HG03135 (cell line): ENCODE data around the gene ASMTL.
A peak's percentile ranks its signal among the peaks of the same experiment; 100 is the strongest.
"Not testable (repeated sequence)": the region's sequence is repeated elsewhere in the genome, so short reads cannot be mapped to it uniquely, and the experiment has no call there.

Experiments
- ATAC-seq: cut with Tn5 transposase; IDR thresholded peaks from one replicate; pipeline ENCODE4 v1.9.1; 2021; ENCODE audit warnings: mild to moderate bottlenecking, moderate library complexity; ENCODE audit not compliant: unreplicated experiment

The ASMTL gene

GRCh38 chrX:1416327-1416784 lies 36.4 kb downstream of the ASMTL start:
- no peak for ATAC-seq

DNA sequence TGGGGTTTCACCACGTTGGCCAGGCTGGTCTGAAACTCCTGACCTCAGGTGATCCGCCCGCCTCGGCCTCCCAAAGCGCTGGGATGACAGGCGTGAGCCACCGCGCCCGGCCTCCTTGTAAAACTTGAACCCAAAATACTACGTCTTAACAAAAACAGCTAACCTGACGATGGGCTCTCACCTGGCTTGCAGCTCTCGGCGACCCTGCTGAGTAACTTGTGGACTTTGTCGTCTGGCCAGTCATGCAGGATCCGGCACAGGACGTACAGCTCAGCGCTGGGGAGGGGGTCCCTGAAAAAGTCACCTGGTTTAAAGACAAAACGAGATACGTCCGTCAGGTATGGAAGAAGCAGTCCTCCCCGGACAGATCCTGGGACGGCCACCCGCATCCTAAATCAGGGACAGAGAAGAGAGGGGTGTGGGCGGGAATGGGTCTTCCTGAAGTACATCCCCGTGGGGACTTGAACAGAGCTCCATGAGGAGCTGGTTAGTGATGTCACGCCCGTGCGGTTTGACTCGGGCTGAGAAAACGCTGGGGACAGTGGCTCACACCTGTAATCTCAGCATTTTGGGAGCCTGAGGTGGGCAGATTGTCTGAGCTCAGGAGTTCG lies 40.1 kb downstream of the ASMTL start:
- ATAC-seq: no peak

GRCh38 chrX:1411326-1411725 lies 41.4 kb downstream of the ASMTL start:
- no peak for ATAC-seq

GRCh38 chrX:1407035-1407434 lies 45.7 kb downstream of the ASMTL start:
- no peak for ATAC-seq

- not testable (repeated sequence) for ATAC-seq
These were observed 46.9 kb downstream of the ASMTL start for GRCh38 chrX:1405769-1406168.

- not testable (repeated sequence) for ATAC-seq
These were observed 48.8 kb downstream of the ASMTL start for GRCh38 chrX:1403867-1404266.

- no peak for ATAC-seq
These were observed 49.5 kb downstream of the ASMTL start for GRCh38 chrX:1403228-1403627.

- ATAC-seq: no peak
These were observed 50.9 kb downstream of the ASMTL start for GRCh38 chrX:1401611-1402430.

DNA sequence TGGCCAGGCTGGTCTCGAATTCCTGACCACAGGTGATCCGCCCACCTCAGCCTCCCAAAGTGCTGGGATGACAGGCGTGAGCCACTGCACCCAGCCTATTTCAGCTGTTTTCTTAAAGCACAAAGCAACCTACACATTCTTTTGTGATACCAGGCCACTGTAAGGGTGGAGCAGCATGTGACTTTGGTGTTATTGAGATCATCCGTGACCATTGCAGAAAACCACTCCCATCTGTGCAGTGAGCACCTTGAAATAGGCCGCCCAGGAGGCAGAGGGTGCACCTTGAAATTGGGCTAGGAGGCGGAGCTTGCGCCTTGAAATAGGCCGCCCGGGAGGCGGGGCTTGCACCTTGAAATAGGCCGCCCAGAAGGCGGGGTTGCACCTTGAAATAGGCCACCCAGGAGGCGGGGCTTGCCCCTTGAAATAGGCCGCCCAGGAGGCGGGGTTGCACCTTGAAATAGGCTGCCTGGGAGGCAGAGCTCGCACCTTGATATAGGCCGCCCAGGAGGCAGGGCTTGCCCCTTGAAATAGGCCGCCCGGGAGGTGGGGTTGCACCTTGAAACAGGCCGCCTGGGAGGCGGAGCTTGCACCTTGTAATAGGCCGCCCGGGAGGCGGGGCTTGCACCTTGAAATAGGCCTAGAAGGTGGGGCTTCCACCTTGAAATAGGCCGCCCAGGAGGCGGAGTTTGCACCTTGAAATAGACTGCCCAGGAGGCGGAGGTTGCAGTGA lies 51.8 kb downstream of the ASMTL start:
- no peak for ATAC-seq

DNA sequence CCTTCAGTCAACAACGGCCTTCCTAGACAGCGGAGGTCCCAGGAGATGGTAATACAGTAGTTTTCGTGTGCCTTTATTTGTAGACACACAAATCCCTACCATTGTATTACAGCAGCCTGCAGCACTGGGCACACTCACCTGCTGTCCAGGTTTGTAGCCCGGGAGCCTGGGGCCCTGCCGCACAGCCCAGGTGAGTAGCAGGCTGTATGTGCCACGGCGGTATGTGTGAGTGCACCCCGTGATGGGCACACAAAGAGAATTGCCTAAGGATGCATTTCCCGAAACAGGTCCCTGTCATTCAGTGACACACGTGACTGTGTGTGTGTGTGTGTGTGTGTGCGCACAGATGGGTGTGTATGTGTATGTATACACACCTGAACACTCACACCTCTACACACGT lies 52.7 kb downstream of the ASMTL start:
- ATAC-seq: no peak

GRCh38 chrX:1398431-1399340 lies 54.0 kb downstream of the ASMTL start:
- ATAC-seq: no peak

DNA sequence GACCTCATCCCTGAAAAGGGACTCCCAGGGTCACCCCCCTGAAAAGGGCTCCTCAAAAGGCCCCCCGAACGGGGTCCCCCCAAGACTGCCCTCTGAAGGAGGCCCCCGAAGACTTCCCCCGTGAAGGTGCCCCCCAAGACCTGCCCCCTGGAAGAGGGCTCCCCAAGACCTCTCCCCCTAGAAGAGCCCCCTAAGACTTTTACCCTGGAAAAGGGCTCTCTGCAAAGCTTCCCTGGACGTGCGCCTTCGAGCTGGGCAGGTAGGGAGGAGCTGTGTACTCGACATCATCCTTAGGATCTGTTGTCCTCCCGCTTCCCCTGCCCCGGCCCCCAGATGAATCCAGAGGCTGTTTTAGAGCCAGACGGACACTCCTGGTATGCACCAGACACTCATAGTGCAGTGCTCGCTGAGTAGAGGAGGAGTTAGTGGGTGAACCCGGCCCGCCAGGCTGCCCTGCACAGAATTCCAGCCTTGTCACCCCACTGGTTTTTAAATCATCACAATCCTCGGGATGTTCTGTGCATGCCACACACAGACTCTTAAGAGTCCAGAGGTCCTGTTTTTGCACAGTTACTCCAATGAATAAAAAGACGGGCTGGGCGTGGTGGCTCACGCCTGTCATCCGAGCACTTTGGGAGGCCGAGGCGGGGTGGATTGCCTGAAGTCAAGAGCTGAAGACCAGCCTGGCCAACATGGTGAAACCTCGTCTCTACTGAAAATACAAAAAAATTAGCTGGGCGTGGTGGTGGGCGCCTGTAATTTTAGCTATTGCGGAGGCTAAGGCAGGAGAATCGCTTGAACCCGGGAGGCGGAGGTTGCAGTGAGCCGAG lies 55.1 kb downstream of the ASMTL start:
- no peak for ATAC-seq

DNA sequence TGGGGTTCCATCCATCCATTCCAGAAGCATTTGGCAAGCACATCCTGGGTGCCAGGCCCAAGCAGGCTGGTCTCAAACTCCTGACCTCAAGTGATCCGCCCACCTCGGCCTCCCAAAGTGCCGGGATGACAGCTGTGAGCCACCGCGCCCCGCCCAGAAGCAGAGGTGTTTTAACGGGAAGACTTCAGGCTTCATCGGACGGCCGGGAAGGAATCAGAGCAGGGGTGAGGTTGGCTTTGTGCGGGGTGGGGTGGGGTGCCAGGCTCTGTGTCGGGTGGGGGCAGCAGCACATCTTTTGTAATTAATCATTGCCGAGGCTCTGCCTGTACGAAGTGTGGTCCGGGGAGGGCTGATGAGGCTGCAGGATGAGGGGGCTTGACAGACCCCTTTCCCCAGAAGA lies 55.7 kb downstream of the ASMTL start:
- no peak for ATAC-seq

DNA sequence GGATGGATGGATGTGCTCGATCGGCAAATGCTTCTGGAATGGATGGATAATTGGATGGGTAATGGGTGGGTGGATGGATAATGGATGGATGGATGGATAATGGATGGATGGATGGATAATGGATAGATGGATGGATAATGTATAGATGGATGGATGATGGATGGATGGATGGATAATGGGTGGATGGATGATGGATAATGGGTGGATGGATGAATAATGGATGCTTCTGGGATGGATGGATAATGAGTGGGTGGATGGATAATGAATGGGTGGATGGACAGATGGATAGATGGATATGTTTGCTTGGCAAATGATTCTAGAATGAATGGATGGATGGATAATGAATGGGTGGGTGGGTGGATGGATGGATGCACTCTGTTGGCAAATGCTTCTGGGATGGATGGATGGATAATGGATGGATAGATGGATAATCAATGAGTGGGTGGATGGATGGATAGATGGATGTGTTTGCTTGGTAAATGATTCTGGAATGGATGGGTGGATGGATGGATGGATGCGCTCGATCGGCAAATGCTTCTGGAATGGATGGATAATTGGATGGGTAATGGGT lies 57.0 kb downstream of the ASMTL start:
- ATAC-seq: no peak

DNA sequence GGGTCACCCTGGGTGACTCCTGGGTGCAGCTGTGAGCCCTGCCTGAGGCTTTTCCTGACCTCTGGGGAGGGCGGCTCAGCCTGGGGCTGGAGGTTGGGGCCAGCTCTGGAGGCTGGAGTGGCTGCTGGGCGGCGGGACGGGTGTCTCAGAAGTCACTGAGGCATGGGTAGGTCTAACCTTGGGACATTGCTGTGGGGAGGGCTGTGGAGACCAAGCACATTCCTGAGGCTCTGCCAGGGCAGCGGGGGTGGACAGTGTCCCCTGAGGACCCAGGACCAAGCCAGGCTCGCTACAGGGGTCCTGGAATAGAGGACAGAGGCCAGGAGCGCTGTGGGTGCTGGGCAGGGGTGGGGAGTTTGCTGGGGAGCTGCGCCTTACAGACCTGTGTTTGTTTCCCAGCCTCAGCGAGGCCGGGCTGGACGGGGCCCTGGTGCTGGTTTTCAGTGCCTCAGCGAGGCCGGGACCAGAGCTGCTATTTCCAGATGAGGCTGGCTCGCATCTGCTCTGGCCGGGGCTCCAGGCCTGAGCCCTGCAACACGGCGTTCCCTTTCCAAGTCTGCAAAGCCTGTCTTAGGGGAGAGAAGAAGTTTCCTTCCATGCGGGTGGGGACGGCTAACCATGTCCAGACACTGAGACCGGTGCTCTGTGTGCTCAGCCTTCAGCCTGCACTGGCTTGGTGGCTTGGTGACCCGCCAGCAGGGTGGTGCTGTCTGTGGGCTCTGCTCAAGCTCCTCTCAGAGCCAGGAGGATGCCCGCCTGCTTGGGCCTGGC lies 57.8 kb downstream of the ASMTL start:
- no peak for ATAC-seq

- no peak for ATAC-seq
These were observed 58.7 kb downstream of the ASMTL start for GRCh38 chrX:1393871-1394615.

DNA sequence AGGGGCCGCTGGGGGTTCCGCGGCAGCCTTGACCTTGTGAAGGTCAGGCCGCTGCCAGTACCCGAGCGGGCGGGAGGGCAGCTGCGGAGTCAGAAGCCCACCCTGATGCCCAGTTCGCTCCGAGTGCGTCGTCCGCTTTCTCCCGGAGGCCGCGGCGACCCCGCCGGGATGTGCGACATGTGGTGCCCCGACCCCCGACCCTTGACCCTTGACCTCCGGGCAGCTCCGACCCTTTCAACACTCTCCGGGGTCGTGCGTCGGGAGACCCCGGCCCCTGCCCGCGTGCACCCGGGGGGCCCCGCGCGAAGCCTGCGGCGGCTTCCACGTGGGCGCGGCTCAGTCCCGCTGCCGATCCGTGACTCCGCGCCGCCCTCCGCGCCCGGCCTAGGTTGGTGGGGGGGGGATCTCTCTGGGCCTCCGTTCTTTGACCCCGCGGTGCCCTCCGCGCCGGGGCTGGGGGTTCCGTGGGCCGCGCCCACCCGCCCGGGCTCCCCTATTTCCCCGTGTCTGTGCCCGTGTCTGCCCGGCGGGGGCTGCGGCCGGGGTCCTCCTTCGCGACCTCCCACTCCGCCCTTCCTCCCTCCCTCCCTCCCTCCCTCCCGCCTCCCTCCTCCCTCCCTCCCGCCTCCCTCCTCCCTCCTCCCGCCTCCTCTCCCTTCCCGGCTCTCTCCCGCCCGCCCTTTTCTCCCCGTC lies 60.2 kb downstream of the ASMTL start:
- ATAC-seq: peak; percentile 31
